Stimulated activated CD4-positive, alpha-beta T cell treated with anti-CD3 and anti-CD28 coated beads, Interleukin-15, amount 100 ng/mL, for 24 hours (primary cell): ENCODE measurements around the gene MEIS2.
"Not testable (repeated sequence)": the region's sequence is repeated elsewhere in the genome, so short reads cannot be mapped to it uniquely, and the experiment has no call there.

ENCODE experiments used
- DNase-seq: peaks from one replicate; pipeline ENCODE4 v3.0.0-alpha.2; 2020

Gene MEIS2

GRCh38 chr15:37004373-37004869 lies 95.9 kb downstream of the MEIS2 start:
- no peak for DNase-seq

GRCh38 chr15:37002041-37002672 lies 98.2 kb downstream of the MEIS2 start:
- DNase-seq = no peak

GRCh38 chr15:37001417-37001816 lies 98.9 kb downstream of the MEIS2 start:
- no peak for DNase-seq

GRCh38 chr15:36999778-37000177 lies 100.6 kb downstream of the MEIS2 start:
- DNase-seq = no peak

- no peak for DNase-seq
Measured at GRCh38 chr15:36996538-36997181, 103.7 kb downstream of the MEIS2 start.

- DNase-seq = no peak
Measured at GRCh38 chr15:36996121-36996520, 104.2 kb downstream of the MEIS2 start.

GRCh38 chr15:36994790-36995189 lies 105.6 kb downstream of the MEIS2 start:
- DNase-seq = no peak

GRCh38 chr15:36992454-36992853 lies 107.9 kb downstream of the MEIS2 start:
- DNase-seq = no peak

- no peak for DNase-seq
Measured at GRCh38 chr15:36988947-36989346, 111.4 kb downstream of the MEIS2 start.

GRCh38 chr15:36982430-36982829 lies 117.9 kb downstream of the MEIS2 start:
- DNase-seq = no peak

GRCh38 chr15:36980281-36980680 lies 120.1 kb downstream of the MEIS2 start:
- not testable (repeated sequence) for DNase-seq

- no peak for DNase-seq
Measured at GRCh38 chr15:36978625-36979024, 121.7 kb downstream of the MEIS2 start.

GRCh38 chr15:36978126-36978525 lies 122.2 kb downstream of the MEIS2 start:
- no peak for DNase-seq

- no peak for DNase-seq
Measured at GRCh38 chr15:36977659-36978058, 122.7 kb downstream of the MEIS2 start.

GRCh38 chr15:36972704-36973103 lies 127.6 kb downstream of the MEIS2 start:
- DNase-seq = no peak

- no peak for DNase-seq
Measured at GRCh38 chr15:36970522-36970921, 129.8 kb downstream of the MEIS2 start.

GRCh38 chr15:36967929-36968328 lies 132.4 kb downstream of the MEIS2 start:
- DNase-seq = no peak

GRCh38 chr15:36966708-36967107 lies 133.6 kb downstream of the MEIS2 start:
- DNase-seq = no peak

GRCh38 chr15:36965570-36966342 lies 134.6 kb downstream of the MEIS2 start:
- no peak for DNase-seq

- DNase-seq = no peak
Measured at GRCh38 chr15:36964626-36965025, 135.7 kb downstream of the MEIS2 start.

- DNase-seq = no peak
Measured at GRCh38 chr15:36961956-36962355, 138.4 kb downstream of the MEIS2 start.

GRCh38 chr15:36960947-36961227 lies 139.5 kb downstream of the MEIS2 start:
- DNase-seq = no peak

GRCh38 chr15:36960179-36960946 lies 140.0 kb downstream of the MEIS2 start:
- no peak for DNase-seq
